Measurements from ENCODE around the gene DDX10. TPM values are rescaled to one million over a fixed set of nuclear protein-coding genes. Genes with fewer than 3 reads are reported as not detected.

Gene DDX10
- total RNA-seq, 1 donor from 2014 or later: 38.5 TPM

GRCh38 chr11:108859510-108859909, 194.6 kb downstream of the DDX10 start:
- H3K27me3 Mint-ChIP-seq (ENCODE audit: low read depth): no peaks in the 10 kb centered on the region

GRCh38 chr11:108863528-108863927, 198.7 kb downstream of the DDX10 start:
- Mint-ChIP-seq H3K4me3 (no peak overlapping the region), H3K27ac (no peak overlapping the region), H3K27me3 (ENCODE audit: low read depth) (no peaks in the 10 kb centered on the region), H3K4me1 (peaks cover 6% of the 10 kb centered on the region), H3K9me3 (no peaks in the 10 kb centered on the region), H3K36me3 (no peaks in the 10 kb centered on the region)
- no peak for TF ChIP-seq CTCF (IDR thresholded peaks at IDR 0.05; ENCODE audit: unreplicated experiment)
- no peak for DNase-seq (ENCODE audit: low spot score in 2 of 2, unreplicated experiment in 2 of 2)

More at GRCh38 chr11:108859510-108859909, 194.6 kb downstream of the DDX10 start:
- Mint-ChIP-seq H3K4me3 (no peak overlapping the region), H3K27ac (no peak overlapping the region), H3K4me1 (peaks cover 3% of the 10 kb centered on the region), H3K36me3 (no peaks in the 10 kb centered on the region), H3K9me3 (no peaks in the 10 kb centered on the region)
- TF ChIP-seq CTCF (IDR thresholded peaks at IDR 0.05; ENCODE audit: unreplicated experiment): no peak
- DNase-seq (ENCODE audit: low spot score in 2 of 2, unreplicated experiment in 2 of 2): no peak

GRCh38 chr11:108865406-108865805, 200.5 kb downstream of the DDX10 start:
- H3K4me3 Mint-ChIP-seq: no peak overlapping the region
- H3K27ac Mint-ChIP-seq: no peak overlapping the region
- H3K36me3 Mint-ChIP-seq: no peaks in the 10 kb centered on the region
- H3K9me3 Mint-ChIP-seq: no peaks in the 10 kb centered on the region
- no peak for DNase-seq (ENCODE audit: low spot score in 2 of 2, unreplicated experiment in 2 of 2)
- peaks cover 10% of the 10 kb centered on the region for H3K4me1 Mint-ChIP-seq
- TF ChIP-seq CTCF (IDR thresholded peaks at IDR 0.05; ENCODE audit: unreplicated experiment): no peak
- H3K27me3 Mint-ChIP-seq (ENCODE audit: low read depth): no peaks in the 10 kb centered on the region

- Mint-ChIP-seq H3K36me3 (no peaks in the 10 kb centered on the region), H3K4me1 (peaks cover 12% of the 10 kb centered on the region), H3K27me3 (ENCODE audit: low read depth) (no peaks in the 10 kb centered on the region), H3K9me3 (no peaks in the 10 kb centered on the region), H3K27ac (no peak overlapping the region), H3K4me3 (no peak overlapping the region)
- no peak for DNase-seq (ENCODE audit: low spot score in 2 of 2, unreplicated experiment in 2 of 2)
- no peak for TF ChIP-seq CTCF (IDR thresholded peaks at IDR 0.05; ENCODE audit: unreplicated experiment)
Measured at GRCh38 chr11:108866781-108867180, 201.9 kb downstream of the DDX10 start.

GRCh38 chr11:108870373-108871020, 205.6 kb downstream of the DDX10 start:
- no peak for TF ChIP-seq CTCF (IDR thresholded peaks at IDR 0.05; ENCODE audit: unreplicated experiment)
- no peak for DNase-seq (ENCODE audit: low spot score in 2 of 2, unreplicated experiment in 2 of 2)
- Mint-ChIP-seq H3K4me3 (no peak overlapping the region), H3K9me3 (no peaks in the 10 kb centered on the region), H3K4me1 (peaks cover 10% of the 10 kb centered on the region), H3K27ac (peak overlapping the region; percentile 65), H3K36me3 (no peaks in the 10 kb centered on the region), H3K27me3 (ENCODE audit: low read depth) (no peaks in the 10 kb centered on the region)
